HG03025 (cell line): Measurements from ENCODE around the gene FIZ1.

ENCODE experiments used
- ATAC-seq: cut with Tn5 transposase; IDR thresholded peaks from one replicate; pipeline ENCODE4 v1.9.1; 2021; ENCODE audit warnings: mild to moderate bottlenecking, moderate library complexity; ENCODE audit not compliant: unreplicated experiment, low FRiP score

The FIZ1 gene

DNA sequence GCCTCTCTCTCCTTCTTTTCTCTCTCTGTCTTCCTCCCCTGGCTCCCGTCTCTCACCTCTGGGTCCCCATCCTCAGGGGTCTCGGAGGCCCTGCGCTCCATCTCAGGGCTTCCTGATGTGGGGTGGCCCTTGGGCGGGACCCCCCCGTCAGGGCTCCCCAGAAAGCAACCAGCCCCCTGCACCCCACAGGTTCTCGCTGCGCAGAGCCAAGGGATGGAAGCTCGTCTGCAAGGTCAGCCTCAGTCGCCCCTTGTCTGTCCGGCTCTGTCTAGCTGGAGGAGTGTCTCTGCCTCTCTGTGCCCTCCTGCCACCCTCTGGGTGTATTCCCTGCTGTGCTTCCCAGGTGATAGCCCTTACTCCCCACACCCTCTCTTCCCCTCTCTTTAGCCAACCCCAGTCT lies 53.9 kb downstream of the FIZ1 start, which contains the start of gene SBK3:
SBK3 (minus strand) TSS at position 101 of the 400 bp plus-strand sequence; CDS start at position 101, 0 bp downstream.
- ATAC-seq: no peak

DNA sequence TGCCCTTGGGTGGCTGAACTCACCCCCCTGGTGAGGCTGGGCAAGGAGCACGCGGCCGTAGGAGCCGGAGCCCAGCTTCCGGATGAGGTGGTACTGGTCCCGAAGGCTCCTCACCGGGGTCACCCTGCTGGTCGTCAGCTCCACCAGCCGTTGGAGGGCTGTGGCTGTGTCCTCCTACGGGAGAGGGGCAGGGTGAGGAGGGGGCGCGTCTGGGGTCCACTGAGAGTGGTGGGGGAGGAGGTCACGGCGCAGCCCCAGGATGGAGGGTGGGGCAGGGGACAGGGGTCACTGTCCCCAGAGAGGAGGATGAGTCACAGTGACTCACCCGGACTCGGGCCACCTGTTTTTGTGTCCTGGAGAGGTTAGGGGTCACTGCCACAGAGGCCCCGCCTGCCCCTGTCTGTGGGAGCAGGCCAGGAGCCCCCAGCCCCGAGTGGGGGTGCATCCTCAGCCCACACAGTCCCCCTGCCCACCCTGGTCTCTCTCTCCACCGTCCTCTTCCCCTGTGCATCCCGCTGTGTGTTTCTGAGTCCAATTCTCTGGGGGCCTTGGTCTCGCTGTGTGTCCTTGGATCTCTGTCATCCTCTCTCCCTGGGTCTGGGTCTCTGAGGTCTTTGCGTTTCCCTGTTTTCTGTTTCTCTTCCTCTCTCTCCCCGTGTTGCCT lies 54.4 kb downstream of the FIZ1 start:
- no peak for ATAC-seq

DNA sequence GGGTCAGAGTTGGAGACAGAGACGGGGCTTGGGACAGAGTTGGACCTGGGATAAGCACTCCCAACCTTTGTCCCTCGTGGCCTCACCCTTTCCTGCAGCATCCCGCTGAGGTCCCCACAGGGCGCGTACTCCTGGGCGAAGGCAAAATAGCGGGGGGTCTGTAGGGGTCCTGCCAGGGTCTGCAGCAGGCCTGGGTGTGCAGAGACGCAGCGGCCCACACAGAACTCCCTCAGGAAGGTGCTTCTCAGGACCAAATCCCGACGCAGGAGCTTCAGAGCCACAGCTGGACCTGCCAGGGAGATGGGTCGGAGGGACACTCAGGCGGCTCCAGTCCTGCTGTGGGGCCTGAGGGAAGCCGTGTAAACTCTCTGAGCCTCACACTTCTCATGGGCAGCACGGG lies 55.3 kb downstream of the FIZ1 start:
- no peak for ATAC-seq

DNA sequence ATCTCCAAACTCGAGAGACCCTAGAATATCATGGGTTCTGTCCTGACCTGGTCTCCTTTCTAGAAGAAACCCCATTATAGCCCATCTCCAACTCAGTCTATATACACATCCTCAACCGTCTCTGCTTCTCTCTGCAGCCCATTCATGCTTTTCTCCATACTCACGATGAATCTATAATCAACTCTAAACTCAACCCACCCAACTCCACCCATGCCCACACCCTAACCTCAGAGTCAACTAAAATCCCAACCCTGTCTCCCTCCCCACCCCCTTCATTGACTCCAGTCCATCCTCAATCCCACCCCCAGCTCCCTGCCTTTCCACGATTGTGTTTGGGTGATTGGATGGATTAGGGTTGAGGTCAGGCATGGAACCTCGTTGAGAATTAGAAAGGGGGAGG lies 55.8 kb downstream of the FIZ1 start:
- no peak for ATAC-seq

DNA sequence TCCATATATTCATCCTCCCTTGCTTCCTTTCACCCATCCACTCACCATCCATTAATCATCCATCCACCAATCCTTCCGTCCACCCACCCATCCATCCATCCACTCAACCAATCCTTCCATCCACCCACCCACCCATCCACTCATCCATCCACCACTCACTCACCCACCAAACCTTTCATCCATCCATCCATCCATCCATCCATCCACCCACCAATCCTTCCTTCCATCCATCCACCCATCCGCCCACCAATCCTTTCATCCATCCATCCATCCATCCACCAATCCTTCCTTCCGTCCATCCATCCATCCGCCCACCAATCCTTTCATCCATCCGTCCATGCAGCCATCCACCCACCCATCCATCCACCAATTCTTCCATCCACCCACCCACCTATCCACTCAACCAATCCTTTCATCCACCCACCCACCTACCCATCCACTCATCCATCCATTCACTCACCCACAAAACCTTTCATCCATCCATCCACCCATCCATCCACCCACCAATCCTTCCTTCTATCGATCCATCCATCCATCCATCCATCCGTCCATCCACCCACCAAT lies 56.9 kb downstream of the FIZ1 start:
- ATAC-seq: no peak
